OCI-LY3 (cell line): ENCODE measurements around the gene C2orf92.

Source experiments
- CTCF ChIP-seq: fragments of 200-600, 300-600 bp; sonication (generic); IDR thresholded peaks from 2 replicates; pipeline ENCODE4 v1.5.1; 2014; ENCODE audit warnings: antibody characterized with exemption, low read length, low read depth
- EZH2phosphoT487 ChIP-seq: fragments of 200-600 bp; shearing (Covaris generic); IDR thresholded peaks from 2 replicates; pipeline ENCODE4 v1.6.1; 2018; ENCODE audit warnings: antibody characterized with exemption, mixed run types, low read depth

GRCh38 chr2:97669448-97669847 is at the start of gene C2orf92:
- no peak for TF ChIP-seq CTCF
- no peak for TF ChIP-seq EZH2phosphoT487
